ENCODE results near the gene GPR62.

- no peak for TF ChIP-seq CTCF (conservative IDR thresholded peaks at IDR 0.05)
- no peak for TF ChIP-seq EZH2 (IDR thresholded peaks at IDR 0.05; ENCODE audit: low read depth)
Measured at GRCh38 chr3:51960386-51960785, 5.2 kb downstream of the GPR62 start.
